Fibroblast of mammary gland (primary cell): ENCODE data around the gene PRKAG2.

Experiments used
- DNase-seq: peaks from one replicate; pipeline ENCODE4 v3.0.0-alpha.2; 2010; ENCODE audit warnings: low read depth
- H3K4me3 ChIP-seq: 2 replicates; pipeline ENCODE4 v1.5.1; 2011; ENCODE audit warnings: low read depth, mild to moderate bottlenecking, low read length, moderate library complexity; ENCODE audit not compliant: control insufficient read depth
- CTCF ChIP-seq: conservative IDR thresholded peaks from 2 replicates; pipeline ENCODE4 v1.5.1; 2011; ENCODE audit warnings: low read depth, low read length, inconsistent platforms; ENCODE audit not compliant: control insufficient read depth, insufficient read depth

Gene PRKAG2

GRCh38 chr7:151838861-151839381 lies 38.0 kb downstream of the PRKAG2 start:
- DNase-seq: no peak
- H3K4me3 ChIP-seq: no peak overlapping the region
- no peak for TF ChIP-seq CTCF

GRCh38 chr7:151838072-151838471 lies 38.8 kb downstream of the PRKAG2 start:
- DNase-seq: no peak
- no peak for TF ChIP-seq CTCF
- H3K4me3 ChIP-seq: no peak overlapping the region

GRCh38 chr7:151837285-151838042 lies 39.5 kb downstream of the PRKAG2 start:
- no peak for TF ChIP-seq CTCF
- no peak for DNase-seq
- H3K4me3 ChIP-seq: no peak overlapping the region

GRCh38 chr7:151836927-151837205 lies 40.0 kb downstream of the PRKAG2 start:
- DNase-seq: no peak
- H3K4me3 ChIP-seq: no peak overlapping the region
- TF ChIP-seq CTCF: no peak

GRCh38 chr7:151836191-151836926 lies 40.6 kb downstream of the PRKAG2 start:
- DNase-seq: no peak
- H3K4me3 ChIP-seq: no peak overlapping the region
- no peak for TF ChIP-seq CTCF

GRCh38 chr7:151835636-151836035 lies 41.3 kb downstream of the PRKAG2 start:
- DNase-seq: no peak
- H3K4me3 ChIP-seq: no peak overlapping the region
- TF ChIP-seq CTCF: no peak
